OCI-LY1 (cell line): Measurements from ENCODE around the gene OR1L8.
"Not testable (repeated sequence)": the region's sequence is repeated elsewhere in the genome, so short reads cannot be mapped to it uniquely, and the experiment has no call there.

Source experiments
- H2AFZ ChIP-seq: fragments of 200-600 bp; sonication (generic), shearing (Covaris generic); 2 replicates; pipeline ENCODE4 v1.6.0; 2014; ENCODE audit warnings: antibody characterized with exemption, mild to moderate bottlenecking, low read length
- H3F3A ChIP-seq: fragments of 200-600 bp; sonication (generic), shearing (Covaris generic); 2 replicates; pipeline ENCODE4 v1.6.0; 2014; ENCODE audit warnings: mild to moderate bottlenecking, antibody characterized with exemption, low read length, moderate library complexity; ENCODE audit not compliant: insufficient read depth
- H3K27ac ChIP-seq: fragments of 200-600 bp; sonication (generic); 2 replicates; pipeline ENCODE4 v1.5.1; 2014; ENCODE audit warnings: low read length, mixed run types, mild to moderate bottlenecking, low read depth; ENCODE audit not compliant: poor library complexity, severe bottlenecking
- H3K27me3 ChIP-seq: fragments of 200-600 bp; sonication (generic); 2 replicates; pipeline ENCODE4 v1.6.0; 2014; ENCODE audit warnings: antibody characterized with exemption, mild to moderate bottlenecking, low read length, moderate library complexity; ENCODE audit not compliant: insufficient read depth
- H3K36me3 ChIP-seq: fragments of 200-600 bp; sonication (generic); 2 replicates; pipeline ENCODE4 v1.6.1; 2014; ENCODE audit warnings: mild to moderate bottlenecking, antibody characterized with exemption, low read length, moderate library complexity, mixed read lengths; ENCODE audit not compliant: insufficient read depth
- H3K4me1 ChIP-seq: fragments of 200-600 bp; sonication (generic); 2 replicates; pipeline ENCODE4 v1.5.1; 2014; ENCODE audit warnings: mild to moderate bottlenecking, low read length, moderate library complexity; ENCODE audit not compliant: insufficient read depth, severe bottlenecking
- H3K4me2 ChIP-seq: fragments of 200-600 bp; sonication (generic), shearing (Covaris generic); 2 replicates; pipeline ENCODE4 v1.6.1; 2014; ENCODE audit warnings: low read length
- H3K4me3 ChIP-seq: fragments of 200-600 bp; sonication (generic); 2 replicates; pipeline ENCODE4 v1.5.1; 2014; ENCODE audit warnings: low read length, low read depth, mild to moderate bottlenecking, mixed read lengths; ENCODE audit not compliant: poor library complexity, severe bottlenecking
- H3K79me2 ChIP-seq: fragments of 200-600 bp; shearing (Covaris generic); 2 replicates; pipeline ENCODE4 v1.6.1; 2016; ENCODE audit warnings: mixed run types, low read length, mixed read lengths; ENCODE audit not compliant: insufficient read depth
- H3K9ac ChIP-seq: fragments of 200-600 bp; sonication (generic), shearing (Covaris generic); 2 replicates; pipeline ENCODE4 v1.6.1; 2014; ENCODE audit warnings: mild to moderate bottlenecking, low read length, mixed read lengths
- H3K9me2 ChIP-seq: fragments of 200-600 bp; sonication (generic), shearing (Covaris generic); 2 replicates; pipeline ENCODE4 v1.6.1; 2014; ENCODE audit warnings: low read depth, mild to moderate bottlenecking, low read length, mixed read lengths
- H3K9me3 ChIP-seq: fragments of 200-600 bp; shearing (Covaris generic); 2 replicates; pipeline ENCODE4 v1.6.1; 2014; ENCODE audit warnings: low read length, mixed read lengths
- H4K20me1 ChIP-seq: fragments of 200-600 bp; sonication (generic), shearing (Covaris generic); 2 replicates; pipeline ENCODE4 v1.6.0; 2016; ENCODE audit warnings: mild to moderate bottlenecking, low read length; ENCODE audit not compliant: insufficient read depth
- CTCF ChIP-seq: fragments of 200-600 bp; sonication (generic), shearing (Covaris generic); IDR thresholded peaks from 2 replicates; pipeline ENCODE4 v1.5.1; 2017; ENCODE audit warnings: mild to moderate bottlenecking, antibody characterized with exemption, low read length, moderate library complexity, mixed read lengths
- EZH2 ChIP-seq: fragments of 200-600 bp; sonication (generic), shearing (Covaris generic); IDR thresholded peaks from 2 replicates; pipeline ENCODE4 v1.8.0; 2017; ENCODE audit warnings: borderline replicate concordance, mixed run types, mild to moderate bottlenecking, antibody characterized with exemption, low read length, moderate library complexity, mixed read lengths

Gene OR1L8

GRCh38 chr9:122583284-122583683, at the start of gene OR1L8:
TSS of gene OR1L8 (minus strand) at chr9:122583384. CDS start at chr9:122568477, 14,907 bp downstream.
- not testable (repeated sequence) for H3K27me3 ChIP-seq, H3F3A ChIP-seq

GRCh38 chr9:122619996-122620395, 36.8 kb upstream of the OR1L8 start:
- H3K9me3 ChIP-seq = no peaks in the 10 kb centered on the region
- no peak overlapping the region for H3K4me3 ChIP-seq
- no peaks in the 10 kb centered on the region for H3K27me3 ChIP-seq
- no peaks in the 10 kb centered on the region for H3K79me2 ChIP-seq
- no peaks in the 10 kb centered on the region for H3F3A ChIP-seq
- H3K27ac ChIP-seq = no peak overlapping the region
- H3K4me1 ChIP-seq = no peaks in the 10 kb centered on the region
- H3K4me2 ChIP-seq = no peak overlapping the region
- no peak overlapping the region for H2AFZ ChIP-seq
- no peaks in the 10 kb centered on the region for H3K9me2 ChIP-seq
- H3K36me3 ChIP-seq = no peaks in the 10 kb centered on the region
- H3K9ac ChIP-seq = no peak overlapping the region
- H4K20me1 ChIP-seq = no peaks in the 10 kb centered on the region
- TF ChIP-seq CTCF = no peak
- no peak for TF ChIP-seq EZH2

More at GRCh38 chr9:122583284-122583683, at the start of gene OR1L8:
- H3K9ac ChIP-seq, H3K36me3 ChIP-seq, H3K4me1 ChIP-seq, H3K27ac ChIP-seq, H2AFZ ChIP-seq, H4K20me1 ChIP-seq, H3K4me3 ChIP-seq, H3K4me2 ChIP-seq, H3K9me2 ChIP-seq, H3K9me3 ChIP-seq, H3K79me2 ChIP-seq: not testable (repeated sequence)

GRCh38 chr9:122614362-122614761, 31.2 kb upstream of the OR1L8 start, which contains the start of gene OR1Q1:
TSS of gene OR1Q1 (plus strand) at chr9:122614738. CDS start at chr9:122614738, 0 bp downstream.
- Histone ChIP-seq H3F3A (no peaks in the 10 kb centered on the region), H3K4me3 (no peak within 1 kb of the TSS), H3K4me2 (no peak within 1 kb of the TSS), H2AFZ (no peak within 1 kb of the TSS), H3K9me2 (no peaks in the 10 kb centered on the region), H3K27me3 (no peaks in the 10 kb centered on the region), H3K9ac (no peak within 1 kb of the TSS), H4K20me1 (no peaks in the 10 kb centered on the region), H3K27ac (no peak within 1 kb of the TSS), H3K79me2 (no peaks in the 10 kb centered on the region), H3K4me1 (no peaks in the 10 kb centered on the region), H3K9me3 (no peaks in the 10 kb centered on the region), H3K36me3 (no peaks in the 10 kb centered on the region)
- no peak for TF ChIP-seq CTCF
- no peak for TF ChIP-seq EZH2

- H4K20me1 ChIP-seq = no peaks in the 10 kb centered on the region
- H3K27ac ChIP-seq = no peak overlapping the region
- no peaks in the 10 kb centered on the region for H3K36me3 ChIP-seq
- no peaks in the 10 kb centered on the region for H3K9me2 ChIP-seq
- H2AFZ ChIP-seq = no peak overlapping the region
- H3K9ac ChIP-seq = no peak overlapping the region
- H3K79me2 ChIP-seq = no peaks in the 10 kb centered on the region
- H3K4me1 ChIP-seq = no peaks in the 10 kb centered on the region
- no peak overlapping the region for H3K4me3 ChIP-seq
- H3K9me3 ChIP-seq = no peaks in the 10 kb centered on the region
- TF ChIP-seq EZH2 (no peak), CTCF (no peak)
- H3K27me3 ChIP-seq = no peaks in the 10 kb centered on the region
- no peaks in the 10 kb centered on the region for H3F3A ChIP-seq
- no peak overlapping the region for H3K4me2 ChIP-seq
Observed at GRCh38 chr9:122609804-122610203, 26.6 kb upstream of the OR1L8 start.
